ENCODE measurements around the gene PSMA5.
"Not testable (repeated sequence)": the region's sequence is repeated elsewhere in the genome, so short reads cannot be mapped to it uniquely, and the experiment has no call there.

Gene PSMA5

DNA sequence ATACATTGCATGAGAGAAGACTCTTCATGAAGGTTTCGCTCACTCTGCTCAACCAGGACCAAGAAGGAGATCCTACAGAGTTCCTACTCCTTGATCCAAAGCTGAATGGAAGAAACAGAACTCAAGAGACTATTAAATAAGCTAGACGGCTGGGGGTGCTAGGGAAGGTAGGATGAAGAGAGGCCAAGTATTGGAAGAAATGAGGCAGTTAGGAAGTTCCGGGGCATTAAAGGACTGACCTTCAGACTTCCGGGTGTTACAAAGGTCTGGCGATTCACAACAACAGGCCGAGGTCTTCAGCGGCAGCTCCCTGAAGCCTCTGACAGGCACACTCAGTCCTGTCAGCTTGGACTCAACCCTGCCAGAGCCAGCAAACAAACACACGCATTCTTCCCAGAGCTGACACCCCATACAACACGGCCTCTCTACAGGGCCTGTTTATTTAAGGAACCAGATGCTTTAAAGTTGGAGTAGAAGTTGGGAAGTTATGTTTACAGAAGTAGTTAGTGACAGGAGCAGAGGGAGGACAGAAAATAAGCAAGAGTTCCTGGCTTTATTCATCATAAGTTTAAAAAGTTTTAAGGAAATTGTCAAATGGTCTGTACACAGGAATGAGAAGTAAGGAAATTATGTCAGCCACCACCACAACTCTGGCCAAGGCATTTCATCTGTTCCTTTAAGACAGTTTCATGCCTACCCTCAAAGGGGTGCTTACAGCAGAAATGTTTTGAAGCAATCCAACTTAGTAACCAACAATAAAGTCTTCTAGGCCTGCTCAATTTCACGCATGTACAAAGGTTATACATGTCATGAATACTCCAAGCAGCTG is 33.2 kb downstream of the PSMA5 start:
- peak; percentile 63 for DNase-seq (ENCODE audit: low read depth, low spot score)

DNA sequence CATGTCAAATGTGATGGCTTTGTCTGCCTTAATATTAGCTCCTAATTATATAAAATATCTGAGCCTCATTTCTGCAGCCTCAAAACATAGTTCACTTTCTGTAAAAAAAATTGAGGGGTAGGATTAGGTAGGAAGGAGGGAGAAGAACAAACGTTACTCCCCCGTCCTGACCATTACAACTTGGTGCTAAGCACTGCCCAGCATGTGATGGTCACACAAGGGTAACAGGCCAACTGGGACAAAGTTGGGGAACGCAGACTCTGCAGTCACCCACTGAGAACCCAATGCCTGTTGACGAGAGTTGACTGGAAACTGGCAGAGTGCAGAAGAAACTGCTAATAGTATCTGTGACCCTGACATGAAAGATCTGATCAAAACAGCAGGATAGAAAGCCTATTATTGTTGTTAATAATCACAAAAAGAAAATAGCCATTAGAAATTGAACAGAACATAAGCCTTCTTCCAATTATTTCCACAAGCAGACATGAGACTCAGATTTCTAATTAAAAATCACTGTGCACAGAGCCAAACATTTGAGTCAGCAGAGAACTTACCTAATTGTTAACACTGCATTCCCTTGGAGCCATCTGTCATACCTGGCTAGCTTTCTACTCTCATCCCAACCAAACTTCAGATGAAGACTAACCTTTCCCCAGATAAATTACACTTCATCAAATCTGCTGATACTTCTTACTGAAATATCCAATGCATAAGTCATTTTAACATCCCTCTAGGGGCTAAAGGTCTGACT is 34.0 kb downstream of the PSMA5 start:
- DNase-seq (ENCODE audit: low read depth, low spot score), result no peak

DNA sequence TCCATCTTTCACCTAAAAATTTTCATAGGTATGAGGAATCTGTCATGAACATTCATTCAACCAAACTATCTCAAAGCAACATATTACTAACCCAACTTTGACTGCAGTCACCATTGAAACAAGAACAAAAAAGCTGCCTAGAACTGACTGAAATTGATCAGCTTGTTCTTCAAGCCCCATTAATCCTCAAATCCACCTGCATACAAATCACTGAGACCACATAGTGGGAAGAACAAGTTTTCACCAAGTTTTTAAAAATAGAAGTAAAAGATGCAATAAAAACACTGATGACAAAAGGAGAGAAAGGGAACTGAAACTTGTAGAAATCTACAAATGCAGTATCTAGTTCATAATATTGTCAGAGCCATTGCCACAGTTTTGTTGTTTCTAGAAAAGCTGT is 34.6 kb downstream of the PSMA5 start:
- DNase-seq (ENCODE audit: low read depth, low spot score), result no peak

DNA sequence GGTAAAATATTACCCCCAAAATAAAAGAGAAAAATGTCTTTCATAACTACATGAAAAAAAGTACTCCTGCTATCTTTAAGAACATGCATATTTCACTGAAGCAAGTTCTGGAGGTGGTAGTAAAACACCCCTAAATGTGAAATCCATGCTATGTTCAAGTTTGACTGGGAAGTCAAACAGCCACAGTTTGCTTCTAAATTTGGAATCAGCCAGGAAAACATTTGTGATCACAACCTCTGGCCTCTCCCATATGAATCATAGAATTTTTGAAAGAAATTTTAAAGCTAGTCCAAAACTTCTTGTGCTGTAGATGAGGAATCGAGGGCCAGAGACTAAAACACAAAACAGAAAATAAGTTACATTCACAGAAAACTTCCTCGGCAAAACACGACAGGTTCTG is 35.1 kb downstream of the PSMA5 start:
- DNase-seq (ENCODE audit: low read depth, low spot score), result no peak

- no peak for DNase-seq (ENCODE audit: low read depth, low spot score)
Measured at GRCh38 chr1:109389638-109390341, 36.5 kb downstream of the PSMA5 start.

DNA sequence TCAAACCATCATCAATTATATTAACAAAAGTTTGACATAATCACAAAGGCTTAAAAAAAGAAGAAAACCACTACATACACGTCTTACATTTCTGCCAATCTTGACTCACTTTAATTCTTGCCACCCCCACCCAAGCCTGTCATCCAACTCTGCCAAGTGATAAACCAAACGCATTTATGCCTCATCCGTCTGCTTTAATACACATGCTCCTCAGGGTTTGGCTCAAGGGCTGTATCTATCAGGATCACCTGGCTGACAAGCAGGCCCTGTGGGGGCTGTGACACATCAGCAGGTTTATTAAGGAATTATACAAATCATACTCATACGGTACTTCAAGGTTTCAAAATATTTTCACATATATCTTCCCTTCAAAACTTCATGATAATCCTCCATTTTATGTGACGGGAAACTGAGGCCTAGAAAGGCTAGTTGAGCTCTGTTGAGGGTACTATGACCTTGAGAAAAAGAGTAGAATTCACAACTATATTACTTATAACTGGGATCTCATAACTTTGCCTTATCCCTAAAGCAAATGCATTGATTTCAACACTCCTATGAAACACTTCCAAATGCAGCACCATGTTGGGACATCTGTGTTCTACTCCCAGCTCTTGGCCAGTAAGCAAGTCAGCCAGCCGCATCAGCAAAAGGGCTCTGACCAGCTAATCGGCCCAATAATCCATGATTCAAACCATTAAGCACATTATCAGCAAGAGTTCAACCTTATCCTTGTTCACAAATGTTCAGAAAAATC is 37.2 kb downstream of the PSMA5 start:
- no peak for DNase-seq (ENCODE audit: low read depth, low spot score)

GRCh38 chr1:109388208-109388711 is 38.0 kb downstream of the PSMA5 start:
- DNase-seq (ENCODE audit: low read depth, low spot score), result no peak

DNA sequence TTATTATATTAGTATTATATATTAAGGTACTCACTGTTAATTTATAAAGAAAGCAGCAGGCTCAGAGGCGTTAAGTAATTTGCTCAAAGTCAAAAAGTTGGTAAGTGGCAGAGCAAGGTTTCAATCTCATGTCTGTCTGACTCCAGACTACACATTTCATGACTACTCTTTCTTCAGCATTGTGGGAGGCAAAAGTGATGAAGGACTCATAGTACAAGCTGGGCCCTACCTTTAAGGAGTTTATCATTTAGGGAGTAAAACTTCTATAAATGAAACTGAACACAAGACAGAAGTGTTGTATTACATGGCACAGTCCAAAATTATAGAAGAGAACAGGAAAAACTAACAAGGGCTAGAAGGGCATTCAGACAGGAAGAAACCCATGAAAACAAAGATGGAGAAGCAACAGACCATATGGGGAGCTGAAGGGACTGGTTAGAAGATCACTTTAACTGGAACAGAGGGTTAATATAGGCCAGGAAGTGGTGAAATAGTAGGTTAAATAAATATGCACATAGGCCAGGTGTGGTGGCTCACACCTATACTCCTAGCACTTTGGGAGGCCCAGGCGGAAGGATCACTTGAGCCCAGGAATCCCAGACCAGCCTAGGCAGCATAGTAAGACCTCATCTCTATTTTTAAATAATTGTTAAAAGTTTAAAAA is 40.1 kb downstream of the PSMA5 start:
- no peak for DNase-seq (ENCODE audit: low read depth, low spot score)

DNA sequence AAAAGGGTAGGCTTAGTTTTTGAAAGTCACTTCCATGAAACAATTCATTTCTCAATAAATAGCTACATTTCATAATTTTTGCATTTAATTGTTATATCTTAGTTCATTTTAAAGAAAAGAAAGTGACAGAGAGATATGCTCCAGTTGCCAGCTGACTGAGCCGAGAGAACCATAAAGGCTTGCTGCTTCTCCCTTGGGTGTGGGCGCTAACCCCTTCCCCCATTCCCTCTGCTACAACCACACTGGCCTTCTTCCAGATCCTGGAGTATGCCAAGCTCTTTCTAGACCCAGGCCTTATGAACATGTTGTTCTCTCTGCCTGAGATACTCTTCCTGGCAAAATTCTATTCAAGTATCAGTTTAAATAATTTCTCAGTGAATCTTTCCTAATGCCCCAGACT is 40.8 kb downstream of the PSMA5 start:
- DNase-seq (ENCODE audit: low read depth, low spot score), result no peak

DNA sequence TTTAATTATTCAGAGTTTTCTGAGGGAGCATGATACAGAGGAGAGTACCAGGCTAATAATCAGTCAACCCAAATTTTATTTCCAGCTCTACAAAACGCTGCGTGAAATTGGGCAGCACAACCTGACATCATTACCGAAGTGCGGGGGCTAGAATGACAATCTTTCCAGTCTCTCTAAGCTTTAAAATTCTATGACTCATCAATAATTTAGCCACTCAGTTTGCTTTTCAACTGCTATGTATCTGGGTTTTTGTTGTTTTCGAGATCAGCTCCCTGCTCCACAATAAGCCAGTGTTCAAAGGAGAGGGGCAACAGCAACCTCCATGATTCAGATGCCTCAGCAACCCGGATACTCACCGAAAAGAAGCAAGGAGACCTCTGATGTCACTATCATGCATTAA is 42.4 kb downstream of the PSMA5 start:
- no peak for DNase-seq (ENCODE audit: low read depth, low spot score)

- no peak for DNase-seq (ENCODE audit: low read depth, low spot score)
Measured at GRCh38 chr1:109383087-109383779, 43.0 kb downstream of the PSMA5 start.

- no peak for DNase-seq (ENCODE audit: low read depth, low spot score)
Measured at GRCh38 chr1:109381573-109381972, 44.7 kb downstream of the PSMA5 start.

DNA sequence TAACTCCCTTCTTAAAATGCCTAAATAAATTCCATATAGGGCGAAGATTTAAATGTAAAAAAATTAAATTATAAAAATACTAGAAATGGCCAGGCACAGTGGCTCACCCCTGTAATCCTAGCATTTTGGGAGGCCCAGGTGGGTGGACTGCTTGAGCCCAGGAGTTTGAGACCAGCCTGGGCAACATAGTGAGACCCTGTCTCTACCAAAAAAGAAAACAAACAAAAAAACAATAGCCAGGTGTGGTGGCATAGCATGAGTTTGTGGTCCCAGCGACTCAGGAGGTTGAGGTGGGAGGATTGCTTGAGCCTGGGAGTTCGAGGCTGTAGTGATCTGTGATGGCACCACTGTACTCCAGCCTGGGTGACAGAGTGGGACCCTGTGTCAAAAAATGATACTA is 46.3 kb downstream of the PSMA5 start:
- no peak for DNase-seq (ENCODE audit: low read depth, low spot score)

- DNase-seq (ENCODE audit: low read depth, low spot score), result no peak
Measured at GRCh38 chr1:109379422-109379821, 46.8 kb downstream of the PSMA5 start.

DNA sequence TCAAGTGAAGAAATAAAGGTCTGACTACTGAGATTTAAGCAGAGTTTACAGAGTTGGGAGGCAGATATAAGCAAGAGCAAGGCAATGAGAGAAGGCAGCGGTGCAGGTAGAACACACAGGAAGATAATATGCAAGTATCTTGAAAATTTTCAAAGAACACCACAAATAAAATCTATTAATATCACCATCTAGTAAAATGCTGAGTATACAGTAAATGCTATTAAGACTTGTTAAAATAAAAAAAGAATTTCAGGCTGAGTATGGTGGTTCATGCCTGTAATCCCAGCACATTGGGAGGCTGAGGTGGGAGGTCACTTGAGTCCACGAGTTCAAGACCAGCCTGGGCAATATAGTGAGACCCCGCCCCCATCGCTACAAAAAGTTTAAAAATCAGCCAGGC is 48.5 kb downstream of the PSMA5 start:
- no peak for DNase-seq (ENCODE audit: low read depth, low spot score)

GRCh38 chr1:109373696-109374095 is 52.6 kb downstream of the PSMA5 start:
- DNase-seq (ENCODE audit: low read depth, low spot score), result not testable (repeated sequence)

DNA sequence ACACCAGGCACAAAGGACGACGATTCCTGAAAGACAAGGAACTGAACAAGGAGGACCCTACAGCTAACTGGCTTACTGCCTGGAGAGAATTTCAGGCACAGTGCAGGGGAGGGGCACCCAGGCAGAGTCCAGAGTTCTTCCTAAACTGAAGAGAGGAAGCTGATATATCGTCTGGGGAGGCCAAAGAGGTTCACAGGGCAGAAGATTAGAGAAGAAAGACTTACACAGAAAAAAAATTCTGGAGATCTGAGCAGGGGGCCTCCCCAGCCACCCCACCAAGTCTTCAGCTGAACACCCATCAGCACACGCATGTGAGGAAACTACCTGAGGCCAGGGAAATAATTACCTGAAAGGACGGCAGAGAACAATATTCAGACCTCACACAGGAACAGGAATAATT is 53.1 kb downstream of the PSMA5 start:
- no peak for DNase-seq (ENCODE audit: low read depth, low spot score)

- DNase-seq (ENCODE audit: low read depth, low spot score), result no peak
Measured at GRCh38 chr1:109372281-109372680, 54.0 kb downstream of the PSMA5 start.

DNA sequence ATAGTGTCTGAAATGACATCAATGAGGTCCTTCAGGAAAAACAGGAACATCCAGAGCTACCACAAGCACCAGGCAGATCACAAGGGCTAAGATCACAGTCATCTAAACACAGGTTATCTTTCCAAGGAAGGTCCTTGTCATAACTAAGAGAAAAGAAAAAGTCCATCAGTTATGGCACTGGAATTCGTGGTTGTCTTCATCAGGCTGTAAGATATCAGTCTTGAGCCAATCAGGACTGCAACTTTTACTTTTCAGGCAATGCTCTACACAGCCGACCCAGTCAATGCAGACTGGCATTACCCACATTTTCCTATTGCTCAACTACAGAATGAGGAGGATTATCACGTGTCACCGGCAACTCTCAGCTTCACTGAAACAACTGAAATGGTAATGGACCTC is 54.9 kb downstream of the PSMA5 start:
- DNase-seq (ENCODE audit: low read depth, low spot score), result no peak

GRCh38 chr1:109370712-109371340 is 55.4 kb downstream of the PSMA5 start:
- peak; percentile 41 for DNase-seq (ENCODE audit: low read depth, low spot score)
